ENCODE results near the gene STX2.
"Not testable (repeated sequence)": the region's sequence is repeated elsewhere in the genome, so short reads cannot be mapped to it uniquely, and the experiment has no call there.

Gene STX2

GRCh38 chr12:130838951-130839769, at the start of gene STX2:
STX2 (minus strand) TSS chr12:130839250; CDS start chr12:130839099, 151 bp downstream.
- DNase-seq: peak; percentile 70 to 80

GRCh38 chr12:130887190-130887589, 48.1 kb upstream of the STX2 start:
- DNase-seq: not testable (repeated sequence)

- no peak for DNase-seq
Observed at GRCh38 chr12:130881548-130881947, 42.5 kb upstream of the STX2 start.

- DNase-seq: no peak
Observed at GRCh38 chr12:130881046-130881445, 42.0 kb upstream of the STX2 start.

GRCh38 chr12:130880411-130880885, 41.4 kb upstream of the STX2 start:
- DNase-seq: no peak

- no peak for DNase-seq
Observed at GRCh38 chr12:130879781-130880389, 40.8 kb upstream of the STX2 start.

- DNase-seq: no peak
Observed at GRCh38 chr12:130879212-130879686, 40.2 kb upstream of the STX2 start.

GRCh38 chr12:130878193-130879185, 39.4 kb upstream of the STX2 start:
- DNase-seq: no peak

- no peak for DNase-seq
Observed at GRCh38 chr12:130877333-130877732, 38.3 kb upstream of the STX2 start.

GRCh38 chr12:130876758-130877157, 37.7 kb upstream of the STX2 start:
- DNase-seq: no peak

- no peak for DNase-seq
Observed at GRCh38 chr12:130876297-130876696, 37.2 kb upstream of the STX2 start.

- not testable (repeated sequence) for DNase-seq
Observed at GRCh38 chr12:130875708-130876107, 36.7 kb upstream of the STX2 start.

GRCh38 chr12:130875193-130875592, 36.1 kb upstream of the STX2 start:
- no peak for DNase-seq

- DNase-seq: no peak
Observed at GRCh38 chr12:130874696-130875095, 35.6 kb upstream of the STX2 start.

GRCh38 chr12:130873825-130874224, 34.8 kb upstream of the STX2 start:
- no peak for DNase-seq

- DNase-seq: no peak
Observed at GRCh38 chr12:130873106-130873795, 34.2 kb upstream of the STX2 start.

- peak in 1 of 2 experiments; percentile 15 for DNase-seq
Observed at GRCh38 chr12:130872179-130873096, 33.4 kb upstream of the STX2 start.

GRCh38 chr12:130871286-130872178, 32.5 kb upstream of the STX2 start, which contains the start of gene RAN:
RAN (plus strand) TSS chr12:130872066; CDS start chr12:130872594, 528 bp downstream.
- DNase-seq: peak; percentile 77 to 97

GRCh38 chr12:130870442-130871285, 31.6 kb upstream of the STX2 start:
- DNase-seq: no peak

Measured in NCI-H187 (cell line).